ENCODE measurements around the gene OR4D1.
"Not testable (repeated sequence)": the region's sequence is repeated elsewhere in the genome, so short reads cannot be mapped to it uniquely, and the experiment has no call there.

OR4D1 gene

DNA sequence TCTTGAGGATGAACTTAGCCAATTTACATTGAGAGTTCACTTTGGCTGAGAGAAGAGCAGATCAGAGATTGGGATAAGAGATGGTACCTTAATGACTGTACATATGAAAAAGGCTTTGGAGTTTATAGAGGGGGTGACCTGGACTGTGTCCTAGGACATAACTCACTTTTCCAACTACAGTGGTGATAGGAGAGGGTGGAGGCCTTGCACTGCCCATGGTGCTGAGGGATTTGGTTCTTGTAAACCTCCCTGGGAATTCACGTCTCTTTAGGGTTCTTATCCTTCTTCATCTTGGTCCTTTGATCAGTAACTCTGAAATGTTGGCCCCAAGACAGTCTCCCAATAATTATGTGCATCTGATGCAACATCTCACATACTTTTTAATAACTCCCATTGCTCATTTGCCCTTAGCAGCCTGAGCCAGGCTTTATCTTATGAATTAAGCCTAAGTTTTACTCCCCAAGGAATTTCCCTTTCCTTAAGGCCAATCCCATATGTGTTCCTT is at the start of gene OR4D1:
TSS of gene OR4D1 (plus strand) at position 455 of the 505 bp plus-strand sequence. CDS start 6,770 bp downstream, outside the sequence.
- DNase-seq (ENCODE audit: low read depth): no peak

DNA sequence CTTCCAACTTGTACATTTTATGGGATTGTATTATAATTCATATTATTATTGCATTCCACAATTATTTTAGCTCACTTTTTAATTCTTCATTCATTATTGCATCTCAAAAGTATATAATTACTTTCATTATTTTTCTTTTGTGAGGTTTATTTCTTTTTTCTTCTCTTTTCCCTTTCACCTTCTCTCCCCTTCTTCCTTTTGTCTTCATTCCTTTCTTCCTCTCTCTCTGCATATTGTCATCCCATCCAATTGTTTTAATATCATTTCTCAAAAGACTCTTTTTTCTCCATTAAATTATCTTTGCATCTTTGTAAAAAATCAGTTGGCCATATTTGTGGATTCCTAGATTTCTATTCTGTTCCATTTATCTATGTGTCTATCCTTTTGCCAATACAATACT is 47.7 kb upstream of the OR4D1 start:
- DNase-seq (ENCODE audit: low read depth): no peak

DNA sequence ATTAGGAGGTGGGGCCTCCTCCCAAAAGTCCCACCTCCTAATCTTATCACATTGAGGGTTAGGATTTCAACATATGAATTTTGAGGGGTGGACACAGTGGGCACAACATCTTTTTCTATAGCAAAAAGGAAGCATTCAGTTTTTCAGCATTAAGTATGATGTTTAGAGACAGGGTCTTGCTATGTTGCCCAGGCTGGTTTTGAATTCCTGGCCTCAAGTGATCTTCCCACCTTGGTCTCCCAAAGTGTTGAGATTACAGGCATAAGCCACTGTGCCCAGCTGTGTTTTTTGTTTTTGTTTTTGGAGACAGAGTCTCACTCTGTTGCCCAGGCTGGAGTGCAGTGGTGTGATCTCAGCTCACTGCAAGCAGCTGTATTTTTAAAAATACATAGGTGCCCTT is 46.3 kb upstream of the OR4D1 start:
- DNase-seq (ENCODE audit: low read depth): not testable (repeated sequence)

- DNase-seq (ENCODE audit: low read depth): no peak
These were observed 43.1 kb upstream of the OR4D1 start for GRCh38 chr17:58105093-58105492.

GRCh38 chr17:58107306-58107705 is 40.9 kb upstream of the OR4D1 start:
- no peak for DNase-seq (ENCODE audit: low read depth)

- no peak for DNase-seq (ENCODE audit: low read depth)
These were observed 39.0 kb upstream of the OR4D1 start for GRCh38 chr17:58109197-58109596.

DNA sequence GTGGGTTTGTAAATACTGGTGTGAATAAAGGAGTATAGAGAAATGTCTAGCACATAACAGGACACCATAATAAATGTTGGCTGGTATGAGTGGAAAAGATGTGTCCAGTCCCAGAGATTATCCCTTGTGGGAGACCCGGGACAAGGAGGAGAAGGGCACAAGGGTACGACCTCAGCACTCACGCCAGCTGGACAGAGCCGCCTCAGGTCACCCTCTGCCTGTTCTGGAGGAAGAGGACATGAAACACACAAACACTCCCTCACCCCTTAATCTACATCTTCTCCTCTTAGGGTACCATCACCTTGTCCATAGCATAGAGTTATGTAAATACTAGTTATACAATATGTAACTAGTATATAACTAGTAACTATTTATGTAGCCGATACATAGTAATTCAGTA is 38.2 kb upstream of the OR4D1 start:
- no peak for DNase-seq (ENCODE audit: low read depth)

- DNase-seq (ENCODE audit: low read depth): no peak
These were observed 36.5 kb upstream of the OR4D1 start for GRCh38 chr17:58111676-58112075.

DNA sequence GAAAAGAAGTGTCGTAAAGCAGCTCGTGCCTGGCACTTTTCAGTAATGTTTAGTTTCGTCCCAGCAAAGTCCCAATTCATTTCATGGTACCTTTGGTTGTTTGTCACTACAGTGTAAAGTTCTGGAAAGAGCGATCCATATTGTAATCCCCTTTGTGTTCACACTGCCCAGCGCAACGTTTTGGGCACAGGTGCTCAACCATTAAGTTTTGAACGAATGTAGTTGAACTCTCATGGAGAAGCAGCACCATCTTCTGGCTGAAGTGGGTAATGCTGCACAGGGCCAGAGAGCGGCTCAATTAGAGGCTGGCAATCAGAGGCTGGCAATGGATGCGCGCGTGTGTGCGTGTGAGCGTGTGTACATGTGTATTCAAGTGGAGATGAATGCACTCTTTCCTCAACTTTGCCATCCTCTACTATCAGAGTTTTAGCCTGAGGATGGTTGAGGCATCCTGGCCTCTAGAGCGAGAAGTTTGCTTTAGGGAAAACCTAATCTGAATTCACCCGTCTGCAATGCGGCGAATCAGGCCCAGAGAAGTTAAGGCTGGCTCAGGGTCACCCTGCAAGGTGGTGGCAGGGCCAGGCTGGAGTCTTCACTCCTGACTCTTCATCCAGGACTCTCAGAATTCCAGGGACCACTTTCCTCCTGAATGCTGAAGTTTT is 35.1 kb upstream of the OR4D1 start:
- DNase-seq (ENCODE audit: low read depth): peak; percentile 84

DNA sequence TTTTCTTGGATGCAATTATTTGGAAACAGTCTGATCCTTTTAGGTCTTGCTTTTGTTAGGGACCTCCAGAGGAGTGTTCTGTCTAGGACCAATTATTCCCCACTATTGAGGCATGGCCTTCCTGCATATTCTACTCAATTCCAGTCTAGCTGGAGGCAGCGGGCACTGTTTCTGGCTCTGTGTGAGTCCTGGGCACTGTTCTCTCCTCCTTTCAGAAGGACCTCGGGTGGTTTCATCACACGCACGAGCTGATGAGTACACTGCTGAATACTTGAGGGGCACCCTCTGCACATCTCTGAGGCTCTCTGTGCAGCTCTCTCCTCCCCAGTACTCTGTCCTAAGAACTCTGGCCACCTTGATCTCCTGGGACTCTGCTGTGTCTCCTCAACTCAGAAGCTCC is 34.2 kb upstream of the OR4D1 start:
- DNase-seq (ENCODE audit: low read depth): no peak

GRCh38 chr17:58117382-58117781 is 30.8 kb upstream of the OR4D1 start:
- no peak for DNase-seq (ENCODE audit: low read depth)

DNA sequence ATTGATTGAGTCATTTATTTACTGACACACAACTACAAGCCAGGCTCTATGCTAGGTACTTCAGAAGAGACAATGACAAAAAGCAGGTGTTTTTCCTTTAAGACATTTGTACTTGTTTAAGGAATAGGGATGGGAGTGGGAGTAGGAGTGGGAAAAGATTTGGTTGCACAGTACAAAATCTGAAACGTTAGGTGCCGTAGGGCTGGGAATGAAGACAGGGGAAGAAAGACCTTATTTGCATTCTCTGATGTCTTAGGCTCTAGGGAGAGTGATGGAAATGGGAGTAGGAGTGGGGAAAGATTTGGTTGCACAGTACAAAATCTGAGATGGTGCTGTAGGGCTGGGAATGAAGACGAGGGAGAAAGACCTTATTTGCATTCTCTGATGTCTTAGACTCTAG is 28.7 kb upstream of the OR4D1 start:
- DNase-seq (ENCODE audit: low read depth): no peak

GRCh38 chr17:58120195-58120822 is 27.9 kb upstream of the OR4D1 start:
- no peak for DNase-seq (ENCODE audit: low read depth)

GRCh38 chr17:58121925-58122324 is 26.3 kb upstream of the OR4D1 start:
- DNase-seq (ENCODE audit: low read depth): no peak

GRCh38 chr17:58127846-58128245 is 20.3 kb upstream of the OR4D1 start:
- DNase-seq (ENCODE audit: low read depth): no peak

- not testable (repeated sequence) for DNase-seq (ENCODE audit: low read depth)
These were observed 15.5 kb upstream of the OR4D1 start for GRCh38 chr17:58132697-58133096.

DNA sequence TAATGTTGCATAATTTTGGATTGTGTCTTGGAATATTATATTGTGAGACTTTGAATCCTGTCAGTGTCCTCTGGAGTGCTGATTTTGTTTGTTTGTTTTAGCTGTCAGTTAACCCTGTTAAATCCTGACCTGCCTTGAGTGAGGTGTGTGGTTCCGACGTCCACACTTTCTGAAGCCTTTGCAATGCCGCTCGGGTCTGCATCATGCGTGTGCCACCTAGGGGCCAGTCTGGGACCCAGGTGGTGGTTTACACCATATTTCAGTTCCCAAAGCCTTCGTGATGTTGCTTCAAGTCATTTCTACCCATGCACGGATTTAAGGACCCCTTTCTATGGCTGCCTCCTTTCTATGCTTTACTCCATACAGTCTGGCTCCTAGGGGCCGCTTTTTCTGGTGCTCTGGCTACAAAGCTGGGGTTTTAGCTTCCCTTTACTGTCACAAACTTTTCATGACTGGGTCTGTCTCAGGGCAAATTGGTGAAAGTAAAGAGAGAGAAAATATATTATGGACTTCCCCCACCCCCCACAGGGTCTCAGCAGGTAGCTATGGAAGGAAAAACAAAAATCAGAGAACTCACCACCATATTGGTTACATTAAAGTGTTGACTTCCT is 11.4 kb upstream of the OR4D1 start:
- DNase-seq (ENCODE audit: low read depth): no peak

- DNase-seq (ENCODE audit: low read depth): no peak
These were observed 6.7 kb upstream of the OR4D1 start for GRCh38 chr17:58141505-58141904.

- DNase-seq (ENCODE audit: low read depth): not testable (repeated sequence)
These were observed 4.8 kb upstream of the OR4D1 start for GRCh38 chr17:58143335-58143734.

DNA sequence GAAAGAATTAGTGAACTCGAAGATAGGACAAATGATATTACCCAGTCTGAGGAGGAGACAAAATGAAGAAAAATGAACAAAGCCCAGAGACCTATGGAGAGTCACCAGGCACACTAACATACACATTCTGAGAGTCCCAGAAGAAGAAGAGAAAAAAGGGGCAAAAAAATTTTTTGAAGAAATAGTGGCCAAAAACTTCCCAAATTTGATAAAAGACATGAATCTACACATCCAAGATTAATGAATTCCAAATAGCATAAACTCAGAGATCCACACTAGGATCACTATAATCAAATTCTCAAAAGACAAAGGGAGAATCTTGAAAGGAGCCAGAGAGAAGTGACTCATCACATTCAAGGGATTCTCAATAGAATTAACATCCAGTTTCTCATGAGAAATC is 3.4 kb upstream of the OR4D1 start:
- DNase-seq (ENCODE audit: low read depth): no peak

GRCh38 chr17:58148609-58149008 is 425 bp downstream of the OR4D1 start:
- DNase-seq (ENCODE audit: low read depth): no peak

GRCh38 chr17:58150394-58150793 is 2.2 kb downstream of the OR4D1 start:
- no peak for DNase-seq (ENCODE audit: low read depth)

- peak; percentile 21 for DNase-seq (ENCODE audit: low read depth)
These were observed 4.9 kb downstream of the OR4D1 start for GRCh38 chr17:58153046-58153445.
